ENCODE results near the gene SLC49A4.
A peak's percentile ranks its signal among the peaks of the same experiment; 100 is the strongest.
"Not testable (repeated sequence)": the region's sequence is repeated elsewhere in the genome, so short reads cannot be mapped to it uniquely, and the experiment has no call there.

The SLC49A4 gene

DNA sequence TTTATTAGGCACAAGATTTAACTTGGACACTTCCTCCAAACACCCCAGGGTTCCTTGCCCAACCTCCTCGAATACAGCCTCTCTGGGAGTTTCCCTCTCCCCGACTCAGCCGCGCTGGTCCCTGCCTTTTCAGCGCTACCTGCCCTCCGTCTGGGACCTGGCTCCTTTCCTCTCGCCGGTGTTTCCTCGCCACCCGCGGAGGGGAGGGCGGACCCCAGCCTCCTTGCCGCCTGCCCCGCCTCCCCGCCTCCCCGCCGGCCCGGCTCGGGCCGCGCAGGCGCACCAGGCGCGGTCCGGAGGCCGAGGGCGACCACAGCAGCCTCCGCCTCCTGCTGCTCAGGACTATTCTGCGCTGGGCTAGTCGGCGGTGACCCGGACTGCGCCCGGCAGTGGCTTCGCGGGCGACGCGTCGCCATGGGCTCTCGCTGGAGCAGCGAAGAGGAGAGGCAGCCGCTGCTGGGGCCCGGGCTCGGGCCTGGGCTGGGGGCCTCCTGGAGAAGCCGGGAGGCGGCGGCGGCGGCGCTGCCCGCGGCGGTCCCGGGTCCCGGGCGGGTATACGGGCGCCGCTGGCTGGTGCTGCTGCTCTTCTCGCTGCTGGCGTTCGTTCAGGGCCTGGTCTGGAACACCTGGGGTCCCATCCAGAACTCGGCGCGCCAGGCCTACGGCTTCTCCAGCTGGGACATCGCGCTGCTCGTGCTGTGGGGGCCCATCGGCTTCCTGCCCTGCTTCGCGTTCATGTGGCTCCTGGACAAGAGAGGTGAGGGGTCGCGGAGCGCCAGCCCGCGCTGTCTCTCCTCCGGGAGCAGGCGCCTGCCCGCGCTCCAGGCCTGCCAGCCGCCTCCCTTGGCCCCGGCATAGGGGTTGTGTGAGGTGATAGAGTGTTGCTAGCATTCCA is at the start of gene SLC49A4:
Gene SLC49A4, plus strand, starts transcription at position 291 of the 895 bp plus-strand sequence. Its CDS starts 124 bp downstream, at position 415.
- DNase-seq (ENCODE audit: low spot score), result peak; percentile 62

- DNase-seq (ENCODE audit: low spot score), result no peak
Measured at GRCh38 chr3:122745369-122746021, 49.4 kb upstream of the SLC49A4 start.

GRCh38 chr3:122747295-122747694 is 47.6 kb upstream of the SLC49A4 start:
- DNase-seq (ENCODE audit: low spot score), result not testable (repeated sequence)

- no peak for DNase-seq (ENCODE audit: low spot score)
Measured at GRCh38 chr3:122748347-122748746, 46.5 kb upstream of the SLC49A4 start.

- peak; percentile 31 for DNase-seq (ENCODE audit: low spot score)
Measured at GRCh38 chr3:122754929-122755328, 39.9 kb upstream of the SLC49A4 start.

DNA sequence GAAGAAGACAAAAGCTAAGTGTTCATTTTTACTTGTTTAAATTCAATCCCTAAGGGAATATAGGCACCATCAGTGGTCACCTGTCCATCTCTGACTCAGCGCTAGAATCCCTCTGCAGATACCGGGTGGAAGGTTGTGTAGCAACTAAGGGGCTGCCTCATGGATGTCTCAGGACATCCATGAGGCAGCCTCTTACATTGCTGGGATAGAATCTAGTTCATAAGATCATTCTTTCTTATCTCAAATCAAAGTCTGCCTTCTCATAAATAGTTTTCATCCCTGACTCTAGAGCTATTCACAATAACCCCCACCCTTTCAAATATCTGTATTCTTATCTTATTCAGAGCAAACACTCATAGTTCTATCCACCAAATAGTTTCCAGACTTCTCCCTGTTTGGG is 39.4 kb upstream of the SLC49A4 start:
- no peak for DNase-seq (ENCODE audit: low spot score)

- no peak for DNase-seq (ENCODE audit: low spot score)
Measured at GRCh38 chr3:122758877-122759560, 35.9 kb upstream of the SLC49A4 start.

DNA sequence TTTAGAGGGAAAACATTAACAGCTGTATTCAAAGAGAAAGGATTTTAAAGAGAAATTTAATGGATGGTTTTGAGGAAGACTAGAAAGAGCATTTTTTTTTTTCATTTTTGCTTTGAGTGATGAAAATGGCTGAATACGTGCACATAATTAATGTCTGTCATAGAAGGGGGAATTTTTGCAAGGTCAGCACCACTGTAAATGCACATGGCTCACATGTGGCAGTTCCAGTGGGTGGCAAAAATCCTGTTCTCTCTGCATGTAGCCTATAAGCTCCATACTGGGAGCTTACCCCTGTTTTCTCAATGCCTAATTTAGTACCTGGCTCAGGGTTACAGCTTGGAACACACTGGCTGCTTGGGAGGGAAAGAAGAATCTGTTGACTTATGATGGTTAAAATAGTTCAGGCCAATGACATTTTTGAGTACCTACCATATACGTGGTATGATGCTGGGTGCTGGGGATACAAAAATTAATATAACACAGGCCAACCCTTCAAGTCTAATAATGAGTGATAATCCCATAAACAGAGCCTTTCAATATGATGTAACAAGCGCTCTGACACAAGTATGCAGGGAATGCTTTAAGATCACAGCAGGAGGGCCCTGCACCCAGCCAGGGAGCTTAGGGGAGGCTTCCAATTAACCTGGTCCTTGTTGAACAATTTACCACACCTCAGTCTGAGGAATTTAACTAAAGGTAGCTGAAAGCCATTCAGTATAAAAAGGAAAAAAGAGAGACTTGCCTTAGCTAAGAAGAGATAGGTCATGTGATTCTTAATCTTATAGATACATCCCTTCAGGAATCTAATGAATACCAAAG is 34.2 kb upstream of the SLC49A4 start:
- no peak for DNase-seq (ENCODE audit: low spot score)

DNA sequence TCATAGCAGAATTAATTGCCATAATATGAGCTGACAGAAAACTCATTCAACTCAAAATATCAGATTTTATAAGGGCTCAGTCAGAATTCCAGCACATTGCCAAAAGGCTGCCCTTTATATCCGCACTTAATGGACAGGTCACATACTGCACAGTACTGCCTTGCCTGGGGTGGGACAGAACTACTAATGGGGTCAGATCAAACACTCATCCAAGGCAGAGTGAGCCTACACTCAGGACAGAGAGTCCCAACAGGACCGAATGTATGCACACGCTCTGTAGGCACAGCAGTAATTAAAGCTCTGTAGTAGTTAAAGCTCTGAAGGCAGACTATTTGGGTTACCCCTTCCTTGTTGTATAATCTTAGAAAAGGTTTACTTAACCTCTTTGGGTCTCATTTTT is 28.4 kb upstream of the SLC49A4 start:
- DNase-seq (ENCODE audit: low spot score), result no peak

DNA sequence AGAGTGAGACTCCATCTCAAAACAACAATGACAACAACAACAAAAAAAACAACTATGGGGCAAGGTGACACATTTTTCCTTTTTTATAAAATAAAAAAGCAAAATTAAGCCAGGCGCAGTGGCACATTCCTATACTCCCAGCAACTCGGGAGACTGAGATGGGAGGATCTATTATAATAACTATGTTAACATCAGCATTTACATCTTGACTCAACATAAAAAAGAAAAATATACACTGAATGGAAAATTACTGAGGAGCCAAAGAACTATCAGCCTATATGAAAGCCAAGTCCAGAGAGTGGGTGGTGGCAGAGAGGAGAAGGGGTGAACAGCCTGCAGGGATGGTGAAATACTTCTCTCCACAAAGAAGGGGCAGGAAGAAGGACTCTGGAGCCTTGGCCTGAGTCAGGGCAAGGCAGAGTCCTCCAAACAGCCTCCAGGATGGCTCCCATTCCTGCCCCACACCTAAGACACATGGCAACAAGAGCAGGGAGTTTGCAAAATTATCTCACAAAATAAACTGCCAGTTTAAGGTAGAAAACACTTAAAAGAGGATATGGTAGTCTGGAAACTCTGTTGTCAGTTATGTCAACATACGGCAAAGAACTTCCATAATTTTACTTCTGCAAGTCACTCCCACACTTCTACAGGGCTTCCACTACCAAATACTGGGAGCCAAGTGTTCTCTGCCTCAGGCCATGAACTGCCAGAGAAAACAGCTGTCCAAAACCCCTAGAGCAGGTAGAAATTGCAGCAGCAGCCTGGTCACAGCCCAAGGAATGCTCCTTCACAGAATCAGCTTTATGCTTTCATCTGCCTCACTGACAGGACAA is 27.1 kb upstream of the SLC49A4 start:
- no peak for DNase-seq (ENCODE audit: low spot score)

DNA sequence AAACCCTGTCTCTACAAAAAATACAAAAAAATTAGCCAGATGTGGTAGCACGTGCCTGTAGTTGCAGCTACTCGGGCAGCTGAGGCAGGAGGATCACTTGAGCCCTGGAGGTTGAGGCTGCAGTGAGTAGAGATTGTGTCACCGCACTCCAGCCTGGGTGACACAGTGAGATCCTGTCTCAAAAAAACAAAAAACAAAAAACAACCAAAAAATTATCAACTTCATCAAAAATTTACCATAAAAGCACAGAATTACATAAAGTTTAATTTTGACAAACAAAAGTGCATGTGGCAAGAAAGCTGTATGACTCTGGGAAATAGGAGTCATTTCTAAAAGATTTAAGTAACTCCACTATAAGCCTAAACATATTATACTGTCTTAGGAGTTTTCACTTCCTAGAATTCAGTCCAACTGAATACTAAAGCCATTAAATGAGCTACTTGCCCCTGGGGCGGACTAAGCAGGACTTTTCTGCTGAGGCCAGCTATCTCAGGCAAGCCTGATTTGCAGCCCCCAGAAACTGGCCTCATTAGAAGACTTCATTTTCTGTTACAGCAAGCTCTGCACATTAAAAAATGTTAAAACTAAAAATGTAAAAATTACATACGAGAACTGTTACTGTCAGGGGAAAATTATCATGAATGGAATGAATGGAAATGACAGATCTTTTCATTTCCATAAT is 24.2 kb upstream of the SLC49A4 start:
- no peak for DNase-seq (ENCODE audit: low spot score)

DNA sequence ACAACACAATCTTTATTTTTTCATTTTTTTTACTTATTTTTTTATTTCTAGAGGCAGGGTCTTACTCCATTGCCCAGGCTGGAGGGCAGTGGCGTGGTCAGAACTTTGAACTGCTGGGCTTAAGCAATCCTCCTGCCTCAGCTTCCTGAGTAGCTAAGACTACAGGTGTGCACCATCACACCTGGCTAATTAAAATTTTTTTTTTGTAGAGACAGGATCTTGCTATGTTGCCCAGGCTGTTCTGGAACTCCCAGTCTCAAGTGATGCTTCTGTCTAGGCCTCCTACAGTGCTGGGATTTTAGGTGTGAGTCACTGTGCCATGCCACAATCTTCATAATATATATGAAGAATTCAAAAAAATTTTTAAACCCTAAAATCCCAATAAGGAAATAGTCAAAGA is 22.0 kb upstream of the SLC49A4 start:
- no peak for DNase-seq (ENCODE audit: low spot score)

GRCh38 chr3:122773944-122774509 is 20.8 kb upstream of the SLC49A4 start:
- no peak for DNase-seq (ENCODE audit: low spot score)

GRCh38 chr3:122774564-122774963 is 20.3 kb upstream of the SLC49A4 start:
- DNase-seq (ENCODE audit: low spot score), result no peak

GRCh38 chr3:122776675-122777468 is 18.0 kb upstream of the SLC49A4 start:
- no peak for DNase-seq (ENCODE audit: low spot score)

- DNase-seq (ENCODE audit: low spot score), result no peak
Measured at GRCh38 chr3:122777563-122777962, 17.3 kb upstream of the SLC49A4 start.

DNA sequence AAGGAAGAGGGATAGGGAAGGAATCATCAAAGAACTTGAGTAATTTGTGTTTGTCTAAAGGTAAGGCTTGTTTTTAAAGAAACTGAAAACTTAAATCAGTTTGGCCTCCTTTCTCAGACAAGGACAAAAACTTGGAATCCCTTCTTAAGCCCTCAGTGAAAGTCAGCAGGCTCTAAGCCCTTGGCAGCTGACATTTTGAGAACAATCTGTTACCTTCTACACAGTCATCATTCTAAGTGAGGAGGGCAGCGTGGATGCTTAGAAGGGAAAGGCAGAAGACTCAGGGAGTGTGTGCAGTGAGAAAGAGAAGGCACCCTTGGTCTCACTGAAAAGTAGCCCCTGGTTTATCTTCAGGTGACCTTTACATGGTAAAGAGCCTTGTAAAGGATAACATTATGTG is 12.1 kb upstream of the SLC49A4 start:
- no peak for DNase-seq (ENCODE audit: low spot score)

DNA sequence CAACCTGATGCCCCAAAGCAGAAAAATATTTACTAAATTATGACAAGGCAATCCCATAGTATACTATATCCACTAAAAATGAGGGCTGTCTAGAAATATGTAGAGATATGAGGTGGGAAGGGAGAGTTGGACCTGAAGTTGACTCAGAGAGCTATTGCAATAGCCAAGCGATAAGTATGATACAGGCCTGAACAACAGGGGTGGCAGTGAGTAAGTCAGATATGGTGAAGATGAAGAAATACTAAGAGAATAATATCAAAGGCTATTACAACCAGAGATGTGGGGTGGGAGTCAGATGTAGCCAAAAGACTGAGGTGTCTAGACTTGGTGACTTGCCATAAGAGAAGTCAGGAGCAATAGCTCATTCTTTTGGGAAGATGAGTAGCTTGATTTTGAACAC is 10.4 kb upstream of the SLC49A4 start:
- no peak for DNase-seq (ENCODE audit: low spot score)

DNA sequence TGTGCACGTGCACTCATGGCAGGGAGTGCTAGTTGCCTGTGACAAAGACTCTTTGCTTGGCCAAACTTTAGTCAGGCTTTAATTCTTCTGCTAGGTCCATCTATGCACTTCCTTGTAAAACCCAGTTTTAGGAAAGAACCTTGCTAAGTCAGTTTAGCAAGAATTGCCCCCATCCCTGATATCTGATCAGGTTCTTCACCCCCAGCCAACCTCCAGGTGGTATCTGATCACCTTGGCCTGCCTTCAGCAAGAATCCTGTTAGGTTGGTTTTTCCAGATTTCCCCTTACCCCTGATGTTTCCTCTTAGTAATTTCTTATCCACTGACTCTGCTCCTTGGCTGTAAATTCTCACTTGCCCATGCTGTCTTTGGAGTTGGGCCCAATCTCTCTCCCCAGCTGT is 9.6 kb upstream of the SLC49A4 start:
- no peak for DNase-seq (ENCODE audit: low spot score)

Measured in CD4-positive, alpha-beta T cell treated with Interleukin-6 at 100 ng/mL for 8 hours (primary cell).